ENCODE results near the gene ACTA2.

The ACTA2 gene

GRCh38 chr10:88989824-88990383 is 37.3 kb upstream of the ACTA2 start:
- no peaks in the 10 kb centered on the region for H3K79me1 ChIP-seq (ENCODE audit: low read depth, low read length)
- no peak overlapping the region for H3K27ac ChIP-seq (replicated peaks; ENCODE audit: low read length)

GRCh38 chr10:88989423-88989822 is 36.9 kb upstream of the ACTA2 start:
- Histone ChIP-seq H2BK15ac (ENCODE audit: low read length) (no peak overlapping the region), H2BK120ac (ENCODE audit: low read depth, low read length) (no peak overlapping the region), H3K4me2 (ENCODE audit: insufficient read depth, low read length, poor library complexity, severe bottlenecking) (no peak overlapping the region), H2AFZ (ENCODE audit: low read length) (no peak overlapping the region), H2AK5ac (ENCODE audit: low read depth, low read length) (no peak overlapping the region), H3K14ac (ENCODE audit: low read length) (no peak overlapping the region), H3K4me1 (ENCODE audit: control insufficient read depth in 2 of 2, insufficient read depth in 1 of 2, low read depth in 1 of 2, low read length in 2 of 2) (peaks cover 7 to 20% of the 10 kb centered on the region in 2 donors), H3K79me1 (ENCODE audit: low read depth, low read length) (no peaks in the 10 kb centered on the region), H3K23ac (ENCODE audit: low read depth, low read length, poor library complexity) (no peak overlapping the region), H3K18ac (ENCODE audit: low read length) (no peak overlapping the region), H3K27ac (replicated peaks; ENCODE audit: low read length) (no peak overlapping the region), H2BK5ac (ENCODE audit: low read length) (no peak overlapping the region), H2BK12ac (ENCODE audit: low read length) (no peak overlapping the region), H3K27me3 (ENCODE audit: control insufficient read depth in 3 of 3, insufficient read depth in 3 of 3, low read depth in 1 of 3, low read length in 3 of 3) (no peaks in the 10 kb centered on the region), H4K91ac (ENCODE audit: low read depth, low read length, poor library complexity) (no peak overlapping the region), H3K4me3 (ENCODE audit: low read length in 2 of 2) (no peak overlapping the region), H3K4ac (ENCODE audit: low read length) (no peak overlapping the region), H3K36me3 (replicated peaks in 1 of 2; ENCODE audit: control insufficient read depth in 2 of 2, insufficient read depth in 2 of 2, low read length in 2 of 2) (no peaks in the 10 kb centered on the region), H4K8ac (ENCODE audit: low read depth, low read length) (no peak overlapping the region), H3K9me3 (replicated peaks in 1 of 2; ENCODE audit: control insufficient read depth in 2 of 2, insufficient read depth in 1 of 2, low read depth in 1 of 2, low read length in 2 of 2) (no peaks in the 10 kb centered on the region), H3K9ac (ENCODE audit: low read depth, low read length, poor library complexity) (no peak overlapping the region)
- no CpG with 5 or more reads among the region's 2 CpGs for WGBS, 2 donors (ENCODE audit: extremely low coverage in 2 of 2, insufficient read length in 2 of 2, insufficient replicate concordance in 1 of 2)
- no peak for DNase-seq (ENCODE audit: low spot score)

More at GRCh38 chr10:88989824-88990383, 37.3 kb upstream of the ACTA2 start:
- Histone ChIP-seq H3K4ac (ENCODE audit: low read length) (no peak overlapping the region), H3K9me3 (replicated peaks in 1 of 2; ENCODE audit: control insufficient read depth in 2 of 2, insufficient read depth in 1 of 2, low read depth in 1 of 2, low read length in 2 of 2) (no peaks in the 10 kb centered on the region), H3K27me3 (ENCODE audit: control insufficient read depth in 3 of 3, insufficient read depth in 3 of 3, low read depth in 1 of 3, low read length in 3 of 3) (no peaks in the 10 kb centered on the region), H2AFZ (ENCODE audit: low read length) (peak overlapping the region; percentile 95), H4K91ac (ENCODE audit: low read depth, low read length, poor library complexity) (no peak overlapping the region), H2BK15ac (ENCODE audit: low read length) (no peak overlapping the region), H3K23ac (ENCODE audit: low read depth, low read length, poor library complexity) (no peak overlapping the region), H3K14ac (ENCODE audit: low read length) (no peak overlapping the region), H3K4me3 (ENCODE audit: low read length in 2 of 2) (peak overlapping the region; percentile 52 to 93), H2BK120ac (ENCODE audit: low read depth, low read length) (no peak overlapping the region), H2BK5ac (ENCODE audit: low read length) (no peak overlapping the region), H3K9ac (ENCODE audit: low read depth, low read length, poor library complexity) (peak overlapping the region; percentile 82), H2AK5ac (ENCODE audit: low read depth, low read length) (no peak overlapping the region), H3K36me3 (replicated peaks in 1 of 2; ENCODE audit: control insufficient read depth in 2 of 2, insufficient read depth in 2 of 2, low read length in 2 of 2) (no peaks in the 10 kb centered on the region), H3K18ac (ENCODE audit: low read length) (no peak overlapping the region), H3K4me2 (ENCODE audit: insufficient read depth, low read length, poor library complexity, severe bottlenecking) (peak overlapping the region; percentile 91), H3K4me1 (ENCODE audit: control insufficient read depth in 2 of 2, insufficient read depth in 1 of 2, low read depth in 1 of 2, low read length in 2 of 2) (peaks cover 7 to 20% of the 10 kb centered on the region in 2 donors), H2BK12ac (ENCODE audit: low read length) (no peak overlapping the region), H4K8ac (ENCODE audit: low read depth, low read length) (no peak overlapping the region)
- no CpG with 5 or more reads among the region's 8 CpGs for WGBS, 2 donors (ENCODE audit: extremely low coverage in 2 of 2, insufficient read length in 2 of 2, insufficient replicate concordance in 1 of 2)
- no peak for DNase-seq (ENCODE audit: low spot score)

DNA sequence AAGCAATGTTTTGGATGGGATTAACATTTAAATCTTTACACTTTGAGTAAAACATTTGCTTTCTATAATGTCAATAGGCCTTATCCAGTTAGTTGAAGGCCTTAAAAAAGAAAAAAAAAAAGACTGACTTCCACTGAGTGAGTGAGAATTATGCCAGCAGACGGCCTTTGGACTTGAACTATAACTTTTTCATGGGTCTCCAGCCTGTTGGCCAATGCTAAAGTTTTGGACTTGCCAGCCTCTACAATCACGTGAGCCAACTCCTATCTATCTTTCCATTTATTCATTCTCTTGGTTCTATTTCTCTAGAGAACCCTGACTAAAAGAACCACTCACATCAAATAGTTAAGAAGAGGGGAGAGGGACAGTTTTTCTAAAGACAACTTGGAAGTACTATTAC is 35.3 kb upstream of the ACTA2 start:
- no peak overlapping the region for H4K8ac ChIP-seq (ENCODE audit: low read depth, low read length)
- no peak overlapping the region for H2AFZ ChIP-seq (ENCODE audit: low read length)
- no peak for DNase-seq (ENCODE audit: low spot score)
- H3K36me3 ChIP-seq (replicated peaks in 1 of 2; ENCODE audit: control insufficient read depth in 2 of 2, insufficient read depth in 2 of 2, low read length in 2 of 2), result no peaks in the 10 kb centered on the region
- no peak overlapping the region for H3K18ac ChIP-seq (ENCODE audit: low read length)
- no peak overlapping the region for H4K91ac ChIP-seq (ENCODE audit: low read depth, low read length, poor library complexity)
- H2BK12ac ChIP-seq (ENCODE audit: low read length), result no peak overlapping the region
- H2BK120ac ChIP-seq (ENCODE audit: low read depth, low read length), result no peak overlapping the region
- H3K4me2 ChIP-seq (ENCODE audit: insufficient read depth, low read length, poor library complexity, severe bottlenecking), result no peak overlapping the region
- no peak overlapping the region for H3K27ac ChIP-seq (replicated peaks; ENCODE audit: low read length)
- H3K9ac ChIP-seq (ENCODE audit: low read depth, low read length, poor library complexity), result no peak overlapping the region
- H3K4me3 ChIP-seq (ENCODE audit: low read length in 2 of 2), result no peak overlapping the region
- H3K27me3 ChIP-seq (ENCODE audit: control insufficient read depth in 3 of 3, insufficient read depth in 3 of 3, low read depth in 1 of 3, low read length in 3 of 3), result no peaks in the 10 kb centered on the region
- H2AK5ac ChIP-seq (ENCODE audit: low read depth, low read length), result no peak overlapping the region
- no peak overlapping the region for H3K23ac ChIP-seq (ENCODE audit: low read depth, low read length, poor library complexity)
- H3K9me3 ChIP-seq (replicated peaks in 1 of 2; ENCODE audit: control insufficient read depth in 2 of 2, insufficient read depth in 1 of 2, low read depth in 1 of 2, low read length in 2 of 2), result no peaks in the 10 kb centered on the region
- H3K14ac ChIP-seq (ENCODE audit: low read length), result no peak overlapping the region
- H2BK5ac ChIP-seq (ENCODE audit: low read length), result no peak overlapping the region
- H3K4me1 ChIP-seq (ENCODE audit: control insufficient read depth in 2 of 2, insufficient read depth in 1 of 2, low read depth in 1 of 2, low read length in 2 of 2), result peaks cover 5 to 10% of the 10 kb centered on the region in 2 donors
- H2BK15ac ChIP-seq (ENCODE audit: low read length), result no peak overlapping the region
- WGBS, 2 donors (ENCODE audit: extremely low coverage in 2 of 2, insufficient read length in 2 of 2, insufficient replicate concordance in 1 of 2), result no CpG with 5 or more reads among the region's 2 CpGs
- H3K79me1 ChIP-seq (ENCODE audit: low read depth, low read length), result no peaks in the 10 kb centered on the region
- no peak overlapping the region for H3K4ac ChIP-seq (ENCODE audit: low read length)

GRCh38 chr10:88987243-88987725 is 34.7 kb upstream of the ACTA2 start:
- H2BK5ac ChIP-seq (ENCODE audit: low read length), result no peak overlapping the region
- H2AFZ ChIP-seq (ENCODE audit: low read length), result no peak overlapping the region
- no peak overlapping the region for H3K18ac ChIP-seq (ENCODE audit: low read length)
- H2BK12ac ChIP-seq (ENCODE audit: low read length), result no peak overlapping the region
- H3K9ac ChIP-seq (ENCODE audit: low read depth, low read length, poor library complexity), result no peak overlapping the region
- no peak overlapping the region for H3K23ac ChIP-seq (ENCODE audit: low read depth, low read length, poor library complexity)
- no peak overlapping the region for H3K4ac ChIP-seq (ENCODE audit: low read length)
- H3K27ac ChIP-seq (replicated peaks; ENCODE audit: low read length), result no peak overlapping the region
- H2BK120ac ChIP-seq (ENCODE audit: low read depth, low read length), result no peak overlapping the region
- H3K4me1 ChIP-seq (ENCODE audit: control insufficient read depth in 2 of 2, insufficient read depth in 1 of 2, low read depth in 1 of 2, low read length in 2 of 2), result peaks cover 5 to 7% of the 10 kb centered on the region in 2 donors
- H2AK5ac ChIP-seq (ENCODE audit: low read depth, low read length), result no peak overlapping the region
- no peaks in the 10 kb centered on the region for H3K36me3 ChIP-seq (replicated peaks in 1 of 2; ENCODE audit: control insufficient read depth in 2 of 2, insufficient read depth in 2 of 2, low read length in 2 of 2)
- H3K14ac ChIP-seq (ENCODE audit: low read length), result no peak overlapping the region
- H4K8ac ChIP-seq (ENCODE audit: low read depth, low read length), result no peak overlapping the region
- no peaks in the 10 kb centered on the region for H3K79me1 ChIP-seq (ENCODE audit: low read depth, low read length)
- H3K4me3 ChIP-seq (ENCODE audit: low read length in 2 of 2), result no peak overlapping the region
- no peak overlapping the region for H3K4me2 ChIP-seq (ENCODE audit: insufficient read depth, low read length, poor library complexity, severe bottlenecking)
- no peak for DNase-seq (ENCODE audit: low spot score)
- H3K27me3 ChIP-seq (ENCODE audit: control insufficient read depth in 3 of 3, insufficient read depth in 3 of 3, low read depth in 1 of 3, low read length in 3 of 3), result no peaks in the 10 kb centered on the region
- H2BK15ac ChIP-seq (ENCODE audit: low read length), result no peak overlapping the region
- H4K91ac ChIP-seq (ENCODE audit: low read depth, low read length, poor library complexity), result no peak overlapping the region
- H3K9me3 ChIP-seq (replicated peaks in 1 of 2; ENCODE audit: control insufficient read depth in 2 of 2, insufficient read depth in 1 of 2, low read depth in 1 of 2, low read length in 2 of 2), result no peaks in the 10 kb centered on the region

Measured in neuronal stem cell (in vitro differentiated cells).